Activated naive CD8-positive, alpha-beta T cell treated with anti-CD3 and anti-CD28 coated beads, Interleukin-2, amount 50 U/mL, for 24 hours (primary cell): Measurements from ENCODE around the gene ITGA2B.
"Not testable (repeated sequence)": the region's sequence is repeated elsewhere in the genome, so short reads cannot be mapped to it uniquely, and the experiment has no call there.

ENCODE experiments used
- ATAC-seq: fragments of 150-1000 bp; cut with Tn5 transposase; one replicate; pipeline ENCODE4 v1.10.0; 2021
- DNase-seq: peaks from one replicate; pipeline ENCODE4 v3.0.0; 2021
- H3K27ac Mint-ChIP-seq: one replicate; pipeline ENCODE4 v1.8.0; 2021; ENCODE audit warnings: mild to moderate bottlenecking, mixed read lengths
- H3K27me3 Mint-ChIP-seq: one replicate; pipeline ENCODE4 v1.8.0; 2021; ENCODE audit warnings: mixed read lengths
- H3K36me3 Mint-ChIP-seq: one replicate; pipeline ENCODE4 v1.8.0; 2021; ENCODE audit warnings: low read depth, mixed read lengths
- H3K4me1 Mint-ChIP-seq: one replicate; pipeline ENCODE4 v1.8.0; 2021; ENCODE audit warnings: mixed read lengths
- H3K4me3 Mint-ChIP-seq: one replicate; pipeline ENCODE4 v1.8.0; 2021; ENCODE audit warnings: mild to moderate bottlenecking, moderate library complexity, mixed read lengths
- H3K9me3 Mint-ChIP-seq: one replicate; pipeline ENCODE4 v1.8.0; 2021; ENCODE audit warnings: mixed read lengths

ITGA2B gene

GRCh38 chr17:44345454-44346026 lies 43.9 kb downstream of the ITGA2B start:
- ATAC-seq, result peak; percentile 17
- Mint-ChIP-seq H3K27me3 (peaks cover 11% of the 10 kb centered on the region), H3K4me1 (peaks cover 18% of the 10 kb centered on the region), H3K9me3 (no peaks in the 10 kb centered on the region), H3K36me3 (no peaks in the 10 kb centered on the region), H3K4me3 (peak overlapping the region; percentile 88), H3K27ac (peak overlapping the region; percentile 94)
- peak; percentile 64 for DNase-seq

- H3K9me3 Mint-ChIP-seq, result no peaks in the 10 kb centered on the region
- ATAC-seq (peak; percentile 97), DNase-seq (peak; percentile 83)
- H3K4me3 Mint-ChIP-seq, result peak within 1 kb of the TSS; percentile 88
- H3K4me1 Mint-ChIP-seq, result peaks cover 18% of the 10 kb centered on the region
- no peaks in the 10 kb centered on the region for H3K36me3 Mint-ChIP-seq
- peak within 1 kb of the TSS; percentile 94 for H3K27ac Mint-ChIP-seq
- H3K27me3 Mint-ChIP-seq, result peaks cover 11% of the 10 kb centered on the region
These were observed 44.5 kb downstream of the ITGA2B start, which contains the start of gene GRN for GRCh38 chr17:44344939-44345453. TSS of gene GRN (plus strand) at chr17:44345302. CDS start at chr17:44349165, 3,863 bp downstream.

GRCh38 chr17:44343510-44344209 lies 45.8 kb downstream of the ITGA2B start:
- H3K36me3 Mint-ChIP-seq, result no peaks in the 10 kb centered on the region
- ATAC-seq (no peak), DNase-seq (no peak)
- H3K27ac Mint-ChIP-seq, result no peak overlapping the region
- H3K4me1 Mint-ChIP-seq, result peaks cover 18% of the 10 kb centered on the region
- no peaks in the 10 kb centered on the region for H3K9me3 Mint-ChIP-seq
- no peak overlapping the region for H3K4me3 Mint-ChIP-seq
- H3K27me3 Mint-ChIP-seq, result peaks cover 11% of the 10 kb centered on the region

GRCh38 chr17:44340553-44340952 lies 48.9 kb downstream of the ITGA2B start:
- Mint-ChIP-seq H3K27me3 (peaks cover 11% of the 10 kb centered on the region), H3K4me1 (peaks cover 12% of the 10 kb centered on the region)
- not testable (repeated sequence) for H3K27ac Mint-ChIP-seq, H3K36me3 Mint-ChIP-seq, ATAC-seq, H3K4me3 Mint-ChIP-seq, H3K9me3 Mint-ChIP-seq, DNase-seq

- Mint-ChIP-seq H3K36me3 (no peaks in the 10 kb centered on the region), H3K9me3 (no peaks in the 10 kb centered on the region), H3K4me3 (no peak overlapping the region), H3K27me3 (peaks cover 8% of the 10 kb centered on the region), H3K4me1 (peaks cover 3% of the 10 kb centered on the region), H3K27ac (no peak overlapping the region)
- no peak for DNase-seq
- ATAC-seq, result peak; percentile 80
These were observed 50.7 kb downstream of the ITGA2B start for GRCh38 chr17:44338702-44339101.

- Mint-ChIP-seq H3K4me1 (peaks cover 11% of the 10 kb centered on the region), H3K9me3 (no peaks in the 10 kb centered on the region), H3K27me3 (no peaks in the 10 kb centered on the region), H3K4me3 (no peak overlapping the region), H3K36me3 (no peaks in the 10 kb centered on the region), H3K27ac (no peak overlapping the region)
- no peak for ATAC-seq
- DNase-seq, result no peak
These were observed 53.5 kb downstream of the ITGA2B start for GRCh38 chr17:44335968-44336367.

GRCh38 chr17:44335564-44335963 lies 53.9 kb downstream of the ITGA2B start:
- Mint-ChIP-seq H3K27ac (no peak overlapping the region), H3K27me3 (no peaks in the 10 kb centered on the region), H3K4me1 (peaks cover 11% of the 10 kb centered on the region)

GRCh38 chr17:44334727-44335126 lies 54.7 kb downstream of the ITGA2B start:
- Mint-ChIP-seq H3K9me3 (no peaks in the 10 kb centered on the region), H3K27me3 (no peaks in the 10 kb centered on the region), H3K27ac (no peak overlapping the region), H3K4me1 (peaks cover 11% of the 10 kb centered on the region), H3K4me3 (no peak overlapping the region), H3K36me3 (no peaks in the 10 kb centered on the region)
- no peak for ATAC-seq
- no peak for DNase-seq

More at GRCh38 chr17:44335564-44335963, 53.9 kb downstream of the ITGA2B start:
- Mint-ChIP-seq H3K9me3 (no peaks in the 10 kb centered on the region), H3K4me3 (no peak overlapping the region), H3K36me3 (no peaks in the 10 kb centered on the region)
- DNase-seq, result no peak
- ATAC-seq, result no peak

- DNase-seq (no peak), ATAC-seq (no peak)
- Mint-ChIP-seq H3K4me1 (peaks cover 11% of the 10 kb centered on the region), H3K4me3 (no peak overlapping the region), H3K36me3 (no peaks in the 10 kb centered on the region), H3K27ac (no peak overlapping the region), H3K9me3 (no peaks in the 10 kb centered on the region), H3K27me3 (no peaks in the 10 kb centered on the region)
These were observed 55.1 kb downstream of the ITGA2B start for GRCh38 chr17:44334315-44334714.

- Mint-ChIP-seq H3K4me3 (no peak overlapping the region), H3K4me1 (peaks cover 8% of the 10 kb centered on the region), H3K27me3 (no peaks in the 10 kb centered on the region), H3K36me3 (no peaks in the 10 kb centered on the region), H3K27ac (no peak overlapping the region), H3K9me3 (no peaks in the 10 kb centered on the region)
- ATAC-seq (no peak), DNase-seq (no peak)
These were observed 56.1 kb downstream of the ITGA2B start for GRCh38 chr17:44333371-44333770.

GRCh38 chr17:44331249-44331760 lies 58.1 kb downstream of the ITGA2B start:
- Mint-ChIP-seq H3K27me3 (no peaks in the 10 kb centered on the region), H3K4me1 (peaks cover 18% of the 10 kb centered on the region), H3K36me3 (no peaks in the 10 kb centered on the region), H3K9me3 (no peaks in the 10 kb centered on the region), H3K4me3 (no peak overlapping the region), H3K27ac (peak overlapping the region; percentile 19)
- peak; percentile 47 for ATAC-seq
- DNase-seq, result peak; percentile 75

- not testable (repeated sequence) for H3K36me3 Mint-ChIP-seq, DNase-seq, ATAC-seq, H3K27ac Mint-ChIP-seq, H3K9me3 Mint-ChIP-seq, H3K27me3 Mint-ChIP-seq, H3K4me3 Mint-ChIP-seq
- H3K4me1 Mint-ChIP-seq, result peaks cover 26% of the 10 kb centered on the region
These were observed 59.2 kb downstream of the ITGA2B start for GRCh38 chr17:44330263-44330662.

GRCh38 chr17:44329516-44329915 lies 59.9 kb downstream of the ITGA2B start:
- H3K36me3 Mint-ChIP-seq, ATAC-seq, H3K9me3 Mint-ChIP-seq, DNase-seq, H3K27me3 Mint-ChIP-seq, H3K4me3 Mint-ChIP-seq, H3K27ac Mint-ChIP-seq: not testable (repeated sequence)
- H3K4me1 Mint-ChIP-seq, result peaks cover 30% of the 10 kb centered on the region

GRCh38 chr17:44327715-44328449 lies 61.6 kb downstream of the ITGA2B start:
- Mint-ChIP-seq H3K4me1 (peaks cover 40% of the 10 kb centered on the region), H3K27ac (peak overlapping the region; percentile 35), H3K4me3 (peak overlapping the region; percentile 29)

More at GRCh38 chr17:44327715-44328449, 61.6 kb downstream of the ITGA2B start:
- DNase-seq, result no peak
- Mint-ChIP-seq H3K9me3 (no peaks in the 10 kb centered on the region), H3K27me3 (no peaks in the 10 kb centered on the region), H3K36me3 (peaks cover 2% of the 10 kb centered on the region)
- no peak for ATAC-seq
